HG02943 (cell line): ENCODE results near the gene CRYGD.
"Not testable (repeated sequence)": the region's sequence is repeated elsewhere in the genome, so short reads cannot be mapped to it uniquely, and the experiment has no call there.

ENCODE experiments used
- ATAC-seq: cut with Tn5 transposase; IDR thresholded peaks from one replicate; pipeline ENCODE4 v1.9.1; 2021; ENCODE audit warnings: mild to moderate bottlenecking, low read depth, moderate library complexity; ENCODE audit not compliant: unreplicated experiment

CRYGD gene

DNA sequence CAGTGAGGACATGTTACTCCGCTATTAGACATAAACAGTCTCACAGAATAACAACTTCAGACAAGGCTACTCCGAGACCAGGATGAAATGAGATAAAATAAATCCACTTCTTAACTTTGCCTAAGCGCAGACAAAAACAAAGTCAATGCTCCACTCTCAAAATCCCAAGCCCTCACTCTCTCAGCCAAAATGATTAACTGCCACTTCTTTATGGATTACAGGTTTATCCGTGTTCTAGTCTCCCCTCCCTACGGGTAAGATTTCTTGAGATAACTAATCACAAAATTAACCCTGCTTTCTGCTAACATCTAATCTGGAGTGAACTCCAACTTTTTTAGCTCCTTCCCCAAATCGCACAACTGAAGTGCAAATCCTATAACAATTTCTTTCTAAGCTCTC lies 6.4 kb upstream of the CRYGD start:
- ATAC-seq = no peak

DNA sequence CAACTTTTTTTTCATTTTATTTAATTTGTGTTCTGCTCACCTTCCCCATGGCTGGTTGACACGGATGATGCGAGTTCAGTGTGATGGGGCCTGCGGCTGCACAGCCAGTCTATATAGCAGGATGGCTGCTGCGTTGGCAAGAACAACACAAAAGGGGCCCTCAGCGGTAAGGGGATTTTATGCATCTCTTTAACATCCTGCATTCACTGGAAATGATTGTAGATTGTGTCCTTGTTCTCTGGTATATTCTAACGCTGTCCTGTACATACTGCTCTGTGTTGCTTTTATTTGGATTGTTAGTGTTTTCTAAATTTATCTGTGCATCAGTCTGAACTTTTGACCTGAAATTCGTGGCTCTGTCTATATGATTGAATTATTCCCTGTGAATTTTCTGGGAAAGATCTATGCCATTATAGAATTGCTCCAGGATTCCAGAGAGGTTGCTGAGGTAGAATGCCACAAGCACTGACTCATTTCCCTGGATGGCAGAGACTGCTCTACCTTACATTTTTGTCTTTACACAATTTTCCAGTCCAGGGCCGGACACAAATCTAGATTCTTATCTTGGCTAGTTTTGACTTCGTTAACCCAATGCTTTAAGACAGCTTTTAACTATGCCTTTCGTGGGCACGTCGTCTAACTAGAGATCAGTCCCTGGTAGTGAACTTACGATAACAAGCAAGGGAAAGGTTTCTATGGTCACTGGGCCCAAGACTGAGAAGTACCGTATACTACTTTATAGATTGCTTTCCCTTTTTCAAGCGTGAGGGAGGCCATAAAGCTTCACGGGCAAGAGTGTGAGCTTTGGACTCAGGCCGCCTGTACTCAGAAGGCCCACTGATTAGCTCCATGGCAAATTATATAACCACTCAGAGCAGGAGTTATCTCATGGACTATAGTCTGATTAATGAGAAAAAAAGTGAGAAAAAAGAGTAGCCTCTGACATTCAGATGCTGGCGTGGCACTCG lies 5.7 kb upstream of the CRYGD start, which contains the start of gene CRYGC:
Gene CRYGC, minus strand, starts transcription at position 85 of the 968 bp plus-strand sequence. Its CDS starts 36 bp downstream, at position 49.
- no peak for ATAC-seq

DNA sequence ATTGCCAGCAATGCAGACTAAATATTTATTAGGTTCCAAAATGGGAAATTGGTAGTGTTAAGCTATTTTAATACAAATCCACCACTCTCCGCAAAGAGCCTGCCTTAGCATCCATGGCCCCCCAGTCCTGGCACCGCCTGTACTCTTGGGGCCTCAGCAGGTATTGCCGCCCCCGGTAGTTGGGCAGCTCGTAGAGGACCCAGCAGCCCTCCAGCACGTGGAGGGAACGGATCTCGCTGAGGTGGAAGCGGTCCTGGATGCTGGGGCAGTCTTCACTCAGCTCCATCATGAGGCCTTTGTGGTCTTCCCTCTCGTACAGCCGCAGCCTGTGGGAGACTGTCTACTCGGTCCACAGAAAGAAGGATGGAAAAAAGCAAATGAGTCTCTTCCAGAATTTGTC lies 3.8 kb upstream of the CRYGD start:
- no peak for ATAC-seq

DNA sequence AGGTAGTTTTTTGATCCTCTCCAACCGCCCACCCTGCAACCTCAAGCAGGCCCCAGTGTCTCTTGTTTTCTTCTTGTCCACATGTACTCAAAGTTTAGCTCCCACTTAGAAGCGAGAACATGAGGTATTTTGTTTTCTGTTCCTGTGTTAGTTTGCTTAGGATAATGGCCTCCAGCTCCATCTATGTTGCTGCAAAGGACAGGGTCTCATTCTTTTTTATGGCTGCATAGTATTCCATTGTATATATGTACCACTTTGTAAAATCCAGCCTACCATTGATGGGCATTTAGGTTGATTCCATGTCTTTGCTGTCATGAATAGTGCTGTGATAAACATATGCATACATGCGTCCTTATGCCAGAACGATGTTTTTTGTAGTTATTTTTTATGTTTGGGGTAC lies 2.8 kb upstream of the CRYGD start:
- ATAC-seq = no peak

GRCh38 chr2:208125251-208125650 lies 927 bp upstream of the CRYGD start:
- ATAC-seq = no peak

DNA sequence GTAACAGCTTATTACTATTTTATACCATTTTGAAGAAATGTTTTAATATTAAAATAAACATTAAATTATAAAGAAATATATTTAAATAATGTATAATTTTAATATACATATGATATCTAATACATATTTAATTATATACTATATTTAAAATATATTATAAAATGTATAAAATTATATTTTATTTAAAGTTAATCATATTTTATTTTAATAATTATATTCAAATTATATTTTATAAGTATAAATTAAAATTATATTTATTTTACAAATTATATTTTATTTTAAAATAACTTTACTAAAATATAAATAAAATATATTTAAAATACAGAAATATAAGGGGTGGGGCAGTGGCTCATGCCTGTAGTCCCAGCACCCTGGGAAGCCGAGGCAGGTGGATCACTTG lies 2.1 kb downstream of the CRYGD start:
- no peak for ATAC-seq

GRCh38 chr2:208118918-208119317 lies 5.4 kb downstream of the CRYGD start:
- no peak for ATAC-seq

- ATAC-seq = not testable (repeated sequence)
Observed at GRCh38 chr2:208117390-208117789, 6.9 kb downstream of the CRYGD start.

- no peak for ATAC-seq
Observed at GRCh38 chr2:208112969-208113368, 11.4 kb downstream of the CRYGD start.

- ATAC-seq = not testable (repeated sequence)
Observed at GRCh38 chr2:208112273-208112745, 12.0 kb downstream of the CRYGD start.

GRCh38 chr2:208103616-208104015 lies 20.7 kb downstream of the CRYGD start:
- no peak for ATAC-seq

- no peak for ATAC-seq
Observed at GRCh38 chr2:208101716-208102631, 22.4 kb downstream of the CRYGD start.

DNA sequence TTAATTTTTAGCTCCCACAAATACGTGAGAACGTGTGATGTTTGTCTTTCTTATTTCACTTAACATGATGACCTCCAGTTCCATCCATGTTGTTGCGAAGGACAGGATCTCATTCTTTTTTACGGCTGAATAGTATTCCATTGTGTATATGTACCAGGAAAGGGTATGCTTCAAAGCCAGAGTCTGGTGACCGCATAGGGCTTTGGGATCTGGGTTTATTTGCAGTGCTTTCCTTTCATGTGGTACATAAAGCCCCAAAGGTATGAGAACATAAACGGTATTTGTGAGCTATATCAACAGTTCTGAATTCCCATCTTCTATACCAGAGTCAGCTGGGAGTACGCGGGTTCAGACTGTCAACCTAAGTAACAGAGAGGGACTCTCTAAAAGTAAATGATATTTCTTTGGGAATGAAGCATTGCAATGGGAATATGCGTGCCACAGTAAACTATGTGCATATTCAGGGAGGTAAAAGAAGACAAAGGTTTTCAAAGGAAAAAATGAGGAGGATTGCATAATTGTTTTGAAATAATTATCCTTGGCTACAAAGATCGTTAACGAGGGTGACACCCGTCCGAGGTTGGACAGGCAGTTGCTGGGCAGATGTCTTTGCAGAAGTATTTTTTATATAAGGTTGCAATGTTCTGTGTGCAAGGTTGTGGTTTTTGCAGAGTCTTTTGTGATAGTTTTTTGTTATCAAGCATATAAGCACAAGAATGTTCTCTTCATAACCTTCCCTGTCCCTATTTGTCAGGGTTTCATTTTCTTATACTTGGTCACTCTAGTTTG lies 24.4 kb downstream of the CRYGD start:
- ATAC-seq = no peak

DNA sequence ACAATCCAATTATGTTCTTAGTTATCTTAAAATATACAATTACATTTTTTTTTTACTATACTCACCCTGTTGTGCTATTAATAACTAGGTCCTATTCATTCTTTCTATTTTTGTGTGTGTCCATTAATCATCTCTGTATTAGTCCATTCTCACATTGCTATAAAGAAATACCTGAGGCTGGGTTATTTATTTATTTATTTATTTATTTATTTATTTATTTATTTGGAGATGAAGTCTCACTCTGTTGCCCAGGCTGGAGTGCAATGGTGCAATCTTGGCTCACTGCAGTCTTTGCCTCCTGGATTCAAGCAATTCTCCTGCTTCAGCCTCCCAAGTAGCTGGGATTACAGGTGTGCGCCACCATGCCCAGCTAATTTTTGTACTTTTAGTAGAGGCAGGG lies 25.6 kb downstream of the CRYGD start:
- not testable (repeated sequence) for ATAC-seq

DNA sequence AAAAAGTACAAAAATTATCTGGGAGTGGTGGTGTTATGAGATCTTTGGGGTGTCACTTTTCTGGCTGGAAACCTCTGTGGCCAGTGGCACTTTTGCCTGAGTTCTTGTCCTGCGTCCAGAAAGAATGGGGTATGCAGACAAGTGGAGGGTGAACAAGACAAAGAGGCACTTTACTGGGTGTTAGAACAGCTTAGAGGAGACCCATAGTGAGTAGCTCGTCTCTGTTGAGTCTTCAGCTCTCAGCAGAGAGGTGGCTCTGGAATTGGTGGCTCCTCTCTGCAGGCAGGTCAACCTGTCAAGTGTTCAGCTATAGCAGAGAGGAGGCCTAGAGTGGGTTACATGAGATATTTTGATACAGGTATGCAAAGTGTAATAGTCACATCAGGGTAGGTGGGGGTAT lies 26.1 kb downstream of the CRYGD start:
- no peak for ATAC-seq

DNA sequence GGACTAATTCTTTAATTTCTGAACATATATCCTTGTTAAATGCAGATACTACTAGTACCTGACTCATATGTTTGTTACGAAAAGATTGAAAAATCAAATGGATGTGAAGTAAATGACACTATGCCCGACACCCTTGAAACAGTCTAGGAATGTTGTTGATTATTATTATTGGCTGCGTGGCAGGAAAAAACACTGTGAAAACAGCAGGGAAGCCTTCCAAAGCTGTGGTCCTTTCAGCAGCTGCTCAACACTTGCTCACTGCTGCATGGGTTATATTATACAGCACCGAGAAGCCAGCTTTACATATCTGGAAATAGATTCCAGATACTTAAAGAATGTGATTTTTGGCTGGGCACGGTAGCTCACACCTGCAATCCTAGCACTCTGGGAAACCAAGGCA lies 26.5 kb downstream of the CRYGD start:
- ATAC-seq = no peak

DNA sequence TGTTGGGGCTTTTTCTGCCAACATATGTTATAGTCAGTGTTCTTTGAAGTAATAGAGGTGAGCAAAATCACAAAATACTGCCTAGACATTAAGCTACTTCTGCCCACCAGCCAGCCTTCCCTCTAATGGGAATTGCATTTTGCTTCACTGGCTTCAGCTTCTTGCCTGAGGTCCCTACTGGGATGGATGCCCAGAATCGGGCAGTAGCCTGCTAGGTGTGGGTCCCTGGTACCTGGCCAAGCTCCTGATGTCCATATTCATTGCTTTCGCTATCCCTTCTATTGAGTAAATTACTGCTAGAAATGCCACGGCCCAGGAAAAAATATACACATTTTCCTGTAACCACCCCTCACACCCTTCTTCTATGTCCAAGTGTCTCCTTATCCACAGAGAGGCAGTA lies 27.0 kb downstream of the CRYGD start:
- ATAC-seq = no peak

GRCh38 chr2:208096080-208096479 lies 28.2 kb downstream of the CRYGD start:
- ATAC-seq = no peak

DNA sequence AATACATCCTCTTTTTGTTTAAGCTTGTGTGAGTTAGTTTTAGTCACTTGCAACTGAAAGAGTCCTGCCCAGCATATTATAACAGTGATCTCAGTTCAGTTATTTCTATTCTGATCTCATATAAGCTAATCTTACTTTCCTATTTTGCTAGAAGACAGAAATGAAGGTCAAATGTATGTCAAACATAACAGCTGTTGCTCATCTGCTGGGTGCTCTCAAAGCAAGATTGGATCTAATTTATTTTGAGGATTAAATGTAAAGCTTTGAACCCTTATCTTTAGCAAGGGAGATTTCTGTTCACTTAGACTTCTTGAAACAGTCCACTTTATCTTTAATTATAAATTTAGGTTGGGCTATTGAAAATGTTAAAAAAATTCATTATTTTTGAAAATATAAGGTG lies 31.2 kb downstream of the CRYGD start:
- no peak for ATAC-seq
